DOHH2 (cell line): ENCODE data around the gene KLHDC8A.

ENCODE experiments used
- H3F3A ChIP-seq: fragments of 200-600 bp; sonication (generic), shearing (Covaris generic); 2 replicates; pipeline ENCODE4 v1.6.0; 2016; ENCODE audit warnings: antibody characterized with exemption, mild to moderate bottlenecking; ENCODE audit not compliant: control insufficient read depth, insufficient read depth
- H3K27ac ChIP-seq: fragments of 200-600 bp; sonication (generic); 2 replicates; pipeline ENCODE4 v1.5.1; 2014; ENCODE audit warnings: low read depth, mild to moderate bottlenecking, low read length, moderate library complexity
- H3K27me3 ChIP-seq: fragments of 200-600 bp; sonication (generic); 2 replicates; pipeline ENCODE4 v1.6.1; 2014; ENCODE audit warnings: mild to moderate bottlenecking, low read length, mixed read lengths; ENCODE audit not compliant: control insufficient read depth
- H3K36me3 ChIP-seq: fragments of 200-600 bp; sonication (generic); 2 replicates; pipeline ENCODE4 v1.6.1; 2014; ENCODE audit warnings: mild to moderate bottlenecking, low read length, moderate library complexity, mixed read lengths; ENCODE audit not compliant: control insufficient read depth
- H3K4me1 ChIP-seq: fragments of 200-600 bp; sonication (generic); 2 replicates; pipeline ENCODE4 v1.6.1; 2014; ENCODE audit warnings: mild to moderate bottlenecking, low read length, mixed read lengths; ENCODE audit not compliant: control insufficient read depth
- H3K4me2 ChIP-seq: fragments of 200-600 bp; sonication (generic); 2 replicates; pipeline ENCODE4 v1.6.0; 2014; ENCODE audit warnings: mild to moderate bottlenecking, low read length, moderate library complexity
- H3K4me3 ChIP-seq: fragments of 200-600 bp; sonication (generic); 2 replicates; pipeline ENCODE4 v1.5.1; 2014; ENCODE audit warnings: mild to moderate bottlenecking, low read length, mixed read lengths
- H3K79me2 ChIP-seq: fragments of 200-600 bp; sonication (generic); 2 replicates; pipeline ENCODE4 v1.6.1; 2014; ENCODE audit warnings: mild to moderate bottlenecking, low read length, mixed read lengths; ENCODE audit not compliant: control insufficient read depth
- H3K9me2 ChIP-seq: fragments of 200-600 bp; sonication (generic); replicated peaks from 2 replicates; pipeline ENCODE4 v1.6.1; 2014; ENCODE audit warnings: mild to moderate bottlenecking, low read length, mixed read lengths; ENCODE audit not compliant: control insufficient read depth
- H3K9me3 ChIP-seq: fragments of 200-600 bp; sonication (generic); 2 replicates; pipeline ENCODE4 v1.6.1; 2014; ENCODE audit warnings: antibody characterized with exemption, low read length, mixed read lengths; ENCODE audit not compliant: control insufficient read depth, insufficient read depth
- H4K20me1 ChIP-seq: fragments of 200-600 bp; sonication (generic); 2 replicates; pipeline ENCODE4 v1.6.0; 2014; ENCODE audit warnings: low read depth, mild to moderate bottlenecking, antibody characterized with exemption, low read length, moderate library complexity; ENCODE audit not compliant: control insufficient read depth, insufficient read depth
- CTCF ChIP-seq: fragments of 200-600 bp; sonication (generic); IDR thresholded peaks from one replicate; pipeline ENCODE4 v1.5.1; 2014; ENCODE audit warnings: antibody characterized with exemption, mild to moderate bottlenecking, low read depth, low read length; ENCODE audit not compliant: poor library complexity, severe bottlenecking
- EZH2phosphoT487 ChIP-seq: fragments of 200-600 bp; sonication (generic); IDR thresholded peaks from 2 replicates; pipeline ENCODE4 v1.6.1; 2017; ENCODE audit warnings: borderline replicate concordance, mild to moderate bottlenecking, antibody characterized with exemption, low read length, moderate library complexity, mixed read lengths

KLHDC8A gene

GRCh38 chr1:205350124-205350523 is 6.6 kb downstream of the KLHDC8A start:
- Histone ChIP-seq H3K4me1 (peaks cover 14% of the 10 kb centered on the region), H3K79me2 (no peaks in the 10 kb centered on the region), H3K27ac (no peak overlapping the region), H3K9me3 (no peaks in the 10 kb centered on the region), H3K4me2 (no peak overlapping the region), H3K27me3 (peaks cover 16% of the 10 kb centered on the region), H3K36me3 (no peaks in the 10 kb centered on the region), H4K20me1 (no peaks in the 10 kb centered on the region), H3K4me3 (no peak overlapping the region), H3K9me2 (no peaks in the 10 kb centered on the region), H3F3A (no peaks in the 10 kb centered on the region)
- no peak for TF ChIP-seq EZH2phosphoT487
- TF ChIP-seq CTCF = no peak

GRCh38 chr1:205348554-205349487 is 7.9 kb downstream of the KLHDC8A start:
- H3K4me3 ChIP-seq = no peak overlapping the region
- TF ChIP-seq EZH2phosphoT487 (no peak), CTCF (no peak)
- no peaks in the 10 kb centered on the region for H3K9me3 ChIP-seq
- no peaks in the 10 kb centered on the region for H3F3A ChIP-seq
- no peaks in the 10 kb centered on the region for H3K36me3 ChIP-seq
- no peaks in the 10 kb centered on the region for H4K20me1 ChIP-seq
- no peaks in the 10 kb centered on the region for H3K9me2 ChIP-seq
- H3K4me2 ChIP-seq = no peak overlapping the region
- peaks cover 14% of the 10 kb centered on the region for H3K4me1 ChIP-seq
- H3K27ac ChIP-seq = no peak overlapping the region
- H3K27me3 ChIP-seq = peaks cover 25% of the 10 kb centered on the region
- H3K79me2 ChIP-seq = no peaks in the 10 kb centered on the region

- Histone ChIP-seq H3K4me1 (peaks cover 14% of the 10 kb centered on the region), H3K9me3 (no peaks in the 10 kb centered on the region), H3K4me2 (no peak overlapping the region), H3K4me3 (no peak overlapping the region), H3K79me2 (no peaks in the 10 kb centered on the region), H4K20me1 (no peaks in the 10 kb centered on the region), H3K36me3 (no peaks in the 10 kb centered on the region), H3K27me3 (peaks cover 31% of the 10 kb centered on the region), H3F3A (no peaks in the 10 kb centered on the region), H3K27ac (no peak overlapping the region), H3K9me2 (no peaks in the 10 kb centered on the region)
- TF ChIP-seq CTCF (no peak), EZH2phosphoT487 (no peak)
These were observed 9.7 kb downstream of the KLHDC8A start for GRCh38 chr1:205346956-205347574.
